ENCODE data around the gene FAM149A. TPM values are rescaled to one million over a fixed set of nuclear protein-coding genes. Genes with fewer than 3 reads are reported as not detected.

The FAM149A gene
- total and polyA plus RNA-seq, 8 donors: 5.6 to 101 (median 29.6) TPM

- no peak overlapping the region for H3K27ac ChIP-seq
- intact Hi-C loops (cut with DNase I; ENCODE audit: low total_unique reads): no loop called here
- 12 to 28% (median 24%) methylated on average over 4 of the region's 4 CpGs for WGBS, 5 donors
- no peaks in the 10 kb centered on the region for H3K27me3 ChIP-seq
- H3K4me3 ChIP-seq: no peak overlapping the region
- H3K9me3 ChIP-seq: no peaks in the 10 kb centered on the region
- no peak for TF ChIP-seq EP300 (IDR thresholded peaks at IDR 0.05)
- TF ChIP-seq CTCF (IDR thresholded peaks at IDR 0.05): no peak
- TF ChIP-seq POLR2A (IDR thresholded peaks at IDR 0.05): no peak
- TF ChIP-seq POLR2AphosphoS5 (IDR thresholded peaks at IDR 0.05): no peak
- peaks cover 0 to 26% (median 13%) of the 10 kb centered on the region in 4 donors for H3K4me1 ChIP-seq
- no peaks in the 10 kb centered on the region for H3K36me3 ChIP-seq
- DNase-seq: peak in 1 of 2 donors; percentile 60
These were observed 28.2 kb downstream of the FAM149A start for GRCh38 chr4:186132577-186133242.

- H3K4me3 ChIP-seq: no peak overlapping the region
- H3K27me3 ChIP-seq: no peaks in the 10 kb centered on the region
These were observed 29.8 kb downstream of the FAM149A start for GRCh38 chr4:186134257-186134656.

GRCh38 chr4:186134861-186135260 is 30.4 kb downstream of the FAM149A start:
- TF ChIP-seq CTCF (IDR thresholded peaks at IDR 0.05) (no peak), EP300 (IDR thresholded peaks at IDR 0.05) (no peak), POLR2A (IDR thresholded peaks at IDR 0.05) (no peak), POLR2AphosphoS5 (IDR thresholded peaks at IDR 0.05) (no peak)
- peaks cover 0 to 25% (median 11%) of the 10 kb centered on the region in 4 donors for H3K4me1 ChIP-seq
- H3K36me3 ChIP-seq: no peaks in the 10 kb centered on the region
- intact Hi-C loops (cut with DNase I; ENCODE audit: low total_unique reads): no loop called here
- 92 to 97% (median 93%) methylated on average over 11 of the region's 11 CpGs for WGBS, 5 donors
- H3K4me3 ChIP-seq: no peak overlapping the region
- no peaks in the 10 kb centered on the region for H3K27me3 ChIP-seq
- no peaks in the 10 kb centered on the region for H3K9me3 ChIP-seq
- DNase-seq: no peak
- H3K27ac ChIP-seq: no peak overlapping the region

More at GRCh38 chr4:186134257-186134656, 29.8 kb downstream of the FAM149A start:
- Histone ChIP-seq H3K27ac (no peak overlapping the region), H3K4me1 (peaks cover 0 to 27% (median 12%) of the 10 kb centered on the region in 4 donors), H3K9me3 (no peaks in the 10 kb centered on the region), H3K36me3 (no peaks in the 10 kb centered on the region)
- no peak for TF ChIP-seq POLR2A (IDR thresholded peaks at IDR 0.05)
- TF ChIP-seq EP300 (IDR thresholded peaks at IDR 0.05): no peak
- TF ChIP-seq CTCF (IDR thresholded peaks at IDR 0.05): no peak
- no peak for TF ChIP-seq POLR2AphosphoS5 (IDR thresholded peaks at IDR 0.05)
- intact Hi-C loops (cut with DNase I; ENCODE audit: low total_unique reads): no loop called here
- DNase-seq: no peak
- WGBS, 5 donors: 70 to 91% (median 86%) methylated on average over 3 of the region's 3 CpGs

- intact Hi-C loops (cut with DNase I; ENCODE audit: low total_unique reads): no loop called here
- peak in 5 of 7 experiments; percentile 68 to 80 (median 76) for TF ChIP-seq CTCF (IDR thresholded peaks at IDR 0.05)
- no peak for TF ChIP-seq EP300 (IDR thresholded peaks at IDR 0.05)
- H3K27me3 ChIP-seq: no peaks in the 10 kb centered on the region
- DNase-seq: peak in 1 of 2 donors; percentile 65
- H3K4me1 ChIP-seq: peaks cover 0 to 18% (median 8%) of the 10 kb centered on the region in 4 donors
- peak overlapping the region; percentile 22 to 29 (median 25) for H3K4me3 ChIP-seq
- 23 to 55% (median 33%) methylated on average over 6 of the region's 6 CpGs for WGBS, 5 donors
- no peaks in the 10 kb centered on the region for H3K36me3 ChIP-seq
- H3K27ac ChIP-seq: peak overlapping the region in 2 of 5 donors; percentile 19 to 24
- H3K9me3 ChIP-seq: no peaks in the 10 kb centered on the region
These were observed 32.8 kb downstream of the FAM149A start for GRCh38 chr4:186137196-186137794.

Measured in stomach (tissue), 9 donors.